ENCODE measurements around the gene GPR89B.
"Not testable (repeated sequence)": the region's sequence is repeated elsewhere in the genome, so short reads cannot be mapped to it uniquely, and the experiment has no call there.

The GPR89B gene

GRCh38 chr1:147928236-147929132, at the start of gene GPR89B:
Gene GPR89B, plus strand, starts transcription at chr1:147928420. Its CDS starts 117 bp downstream, at chr1:147928537.
- DNase-seq, result peak; percentile 94 to 95

- no peak for DNase-seq
These were observed 48.3 kb upstream of the GPR89B start for GRCh38 chr1:147879911-147880310.

GRCh38 chr1:147882535-147882934, 45.7 kb upstream of the GPR89B start:
- no peak for DNase-seq

- DNase-seq, result peak; percentile 48 to 60
These were observed 37.9 kb upstream of the GPR89B start for GRCh38 chr1:147890177-147890790.

- DNase-seq, result no peak
These were observed 37.1 kb upstream of the GPR89B start for GRCh38 chr1:147891088-147891487.

- no peak for DNase-seq
These were observed 36.0 kb upstream of the GPR89B start for GRCh38 chr1:147892216-147892615.

GRCh38 chr1:147892731-147893214, 35.4 kb upstream of the GPR89B start:
- DNase-seq, result peak; percentile 18 to 51

GRCh38 chr1:147895123-147895522, 33.1 kb upstream of the GPR89B start:
- no peak for DNase-seq

GRCh38 chr1:147897029-147897752, 31.0 kb upstream of the GPR89B start:
- no peak for DNase-seq

- no peak for DNase-seq
These were observed 30.4 kb upstream of the GPR89B start for GRCh38 chr1:147897789-147898188.

GRCh38 chr1:147902253-147902845, 25.9 kb upstream of the GPR89B start, which contains the start of gene GJA8:
Gene GJA8, plus strand, starts transcription at chr1:147902795. Its CDS starts 5,161 bp downstream, at chr1:147907956.
- DNase-seq, result no peak

GRCh38 chr1:147904726-147905125, 23.5 kb upstream of the GPR89B start:
- DNase-seq, result no peak

GRCh38 chr1:147907786-147908509, 20.3 kb upstream of the GPR89B start:
- DNase-seq, result no peak

GRCh38 chr1:147912553-147912952, 15.7 kb upstream of the GPR89B start:
- no peak for DNase-seq

- no peak for DNase-seq
These were observed 14.8 kb upstream of the GPR89B start for GRCh38 chr1:147913362-147913942.

- no peak for DNase-seq
These were observed 8.3 kb upstream of the GPR89B start for GRCh38 chr1:147919896-147920295.

- no peak for DNase-seq
These were observed 3.4 kb upstream of the GPR89B start for GRCh38 chr1:147924813-147925212.

- DNase-seq, result not testable (repeated sequence)
These were observed 1.0 kb upstream of the GPR89B start for GRCh38 chr1:147927215-147927614.

GRCh38 chr1:147927689-147928088, 531 bp upstream of the GPR89B start:
- DNase-seq, result not testable (repeated sequence)

- DNase-seq, result not testable (repeated sequence)
These were observed 2.9 kb downstream of the GPR89B start for GRCh38 chr1:147931137-147931536.

- DNase-seq, result not testable (repeated sequence)
These were observed 7.1 kb downstream of the GPR89B start for GRCh38 chr1:147935296-147935695.

- not testable (repeated sequence) for DNase-seq
These were observed 12.2 kb downstream of the GPR89B start for GRCh38 chr1:147940456-147940855.
